HUES6 (cell line): ENCODE results near the gene KCNH5.
"Not testable (repeated sequence)": the region's sequence is repeated elsewhere in the genome, so short reads cannot be mapped to it uniquely, and the experiment has no call there.

ENCODE experiments used
- H3K27ac ChIP-seq: 2 replicates; pipeline ENCODE4 v1.7.0; 2013; ENCODE audit warnings: low read depth, mild to moderate bottlenecking, low read length, inconsistent platforms
- H3K27me3 ChIP-seq: 2 replicates; pipeline ENCODE4 v1.6.1; 2013; ENCODE audit warnings: low read length; ENCODE audit not compliant: control insufficient read depth, insufficient read depth
- H3K36me3 ChIP-seq: 2 replicates; pipeline ENCODE4 v1.6.1; 2013; ENCODE audit warnings: low read length; ENCODE audit not compliant: control insufficient read depth, insufficient read depth
- H3K4me1 ChIP-seq: 2 replicates; pipeline ENCODE4 v1.6.1; 2013; ENCODE audit warnings: low read length; ENCODE audit not compliant: control insufficient read depth, insufficient read depth
- H3K4me3 ChIP-seq: 2 replicates; pipeline ENCODE4 v1.5.1; 2013; ENCODE audit warnings: low read depth, low read length
- H3K9ac ChIP-seq: one replicate; pipeline ENCODE4 v1.6.1; 2013; ENCODE audit warnings: mild to moderate bottlenecking, low read length
- H3K9me3 ChIP-seq: 2 replicates; pipeline ENCODE4 v1.6.1; 2013; ENCODE audit warnings: low read depth, low read length; ENCODE audit not compliant: control insufficient read depth, insufficient read depth

The KCNH5 gene

DNA sequence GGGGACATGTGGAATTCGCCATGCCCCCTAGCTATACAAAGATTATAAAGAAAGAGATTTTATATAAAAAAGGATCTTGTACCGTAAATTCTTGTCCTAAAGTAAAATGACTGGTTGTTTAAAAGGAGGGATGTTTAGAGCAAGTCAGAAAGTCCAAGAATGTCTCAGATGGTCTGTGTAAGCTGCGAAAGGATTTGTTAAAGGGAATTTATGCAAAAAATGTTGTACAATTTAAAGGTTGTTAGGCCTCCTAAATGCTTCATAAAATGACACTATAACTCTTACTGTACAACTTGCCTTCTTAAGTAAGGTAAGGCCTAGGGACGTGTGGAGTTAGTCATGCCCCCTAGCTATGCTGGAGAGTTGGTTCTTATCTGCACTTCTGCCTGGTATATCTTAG, 237.6 kb downstream of the KCNH5 start:
- H3K4me1 ChIP-seq: no peaks in the 10 kb centered on the region
- no peaks in the 10 kb centered on the region for H3K27me3 ChIP-seq
- H3K27ac ChIP-seq: no peak overlapping the region
- no peak overlapping the region for H3K4me3 ChIP-seq
- no peak overlapping the region for H3K9ac ChIP-seq
- H3K9me3 ChIP-seq: peaks cover 30% of the 10 kb centered on the region
- no peaks in the 10 kb centered on the region for H3K36me3 ChIP-seq

GRCh38 chr14:62800577-62800976, 244.7 kb downstream of the KCNH5 start:
- H3K4me1 ChIP-seq: no peaks in the 10 kb centered on the region
- H3K9ac ChIP-seq: no peak overlapping the region
- H3K9me3 ChIP-seq: no peaks in the 10 kb centered on the region
- no peak overlapping the region for H3K27ac ChIP-seq
- H3K27me3 ChIP-seq: no peaks in the 10 kb centered on the region
- H3K36me3 ChIP-seq: no peaks in the 10 kb centered on the region
- H3K4me3 ChIP-seq: no peak overlapping the region

DNA sequence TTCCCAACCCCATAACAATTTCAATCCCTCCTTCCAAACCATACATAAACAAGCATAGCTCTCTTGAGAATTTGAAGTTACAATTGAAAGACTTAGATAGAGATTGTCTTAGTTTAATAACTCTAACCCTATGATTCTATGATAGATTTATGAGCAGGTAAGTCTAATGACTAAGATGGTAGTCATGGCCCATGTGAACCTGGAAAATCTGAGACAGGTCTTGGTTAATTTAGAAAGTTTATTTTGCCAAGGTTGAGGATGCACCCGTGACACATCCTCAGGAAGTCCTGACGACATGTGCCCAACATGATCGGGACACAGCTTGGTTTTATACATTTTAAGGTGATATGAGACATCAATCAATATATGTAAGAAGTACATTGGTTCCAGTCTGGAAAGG, 248.8 kb downstream of the KCNH5 start:
- Histone ChIP-seq H3K27ac (no peak overlapping the region), H3K36me3 (no peaks in the 10 kb centered on the region), H3K9me3 (no peaks in the 10 kb centered on the region), H3K4me1 (no peaks in the 10 kb centered on the region), H3K9ac (no peak overlapping the region), H3K4me3 (no peak overlapping the region), H3K27me3 (no peaks in the 10 kb centered on the region)

DNA sequence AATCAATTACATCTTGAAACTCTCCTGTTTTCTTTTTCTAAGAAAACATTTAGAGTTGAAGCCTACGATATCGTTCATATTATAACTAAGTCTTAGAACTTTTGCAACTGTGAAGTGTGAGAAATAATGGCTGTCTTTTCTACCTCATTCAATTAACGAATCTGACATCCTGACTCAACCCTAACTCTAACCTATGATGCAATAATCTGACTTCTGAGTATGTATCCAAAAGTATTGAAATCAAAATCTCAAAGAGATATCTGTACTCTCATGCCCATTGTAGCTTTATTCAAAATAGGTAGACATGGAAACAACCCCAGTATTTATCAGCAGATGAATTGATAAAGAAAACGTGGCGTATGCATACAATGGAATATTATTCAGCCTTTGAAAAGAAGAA, 252.7 kb downstream of the KCNH5 start:
- no peak overlapping the region for H3K27ac ChIP-seq
- H3K36me3 ChIP-seq: no peaks in the 10 kb centered on the region
- no peaks in the 10 kb centered on the region for H3K4me1 ChIP-seq
- H3K4me3 ChIP-seq: no peak overlapping the region
- H3K9ac ChIP-seq: no peak overlapping the region
- no peaks in the 10 kb centered on the region for H3K27me3 ChIP-seq
- peaks cover 12% of the 10 kb centered on the region; the same call in 1 of the 2 replicates for H3K9me3 ChIP-seq

DNA sequence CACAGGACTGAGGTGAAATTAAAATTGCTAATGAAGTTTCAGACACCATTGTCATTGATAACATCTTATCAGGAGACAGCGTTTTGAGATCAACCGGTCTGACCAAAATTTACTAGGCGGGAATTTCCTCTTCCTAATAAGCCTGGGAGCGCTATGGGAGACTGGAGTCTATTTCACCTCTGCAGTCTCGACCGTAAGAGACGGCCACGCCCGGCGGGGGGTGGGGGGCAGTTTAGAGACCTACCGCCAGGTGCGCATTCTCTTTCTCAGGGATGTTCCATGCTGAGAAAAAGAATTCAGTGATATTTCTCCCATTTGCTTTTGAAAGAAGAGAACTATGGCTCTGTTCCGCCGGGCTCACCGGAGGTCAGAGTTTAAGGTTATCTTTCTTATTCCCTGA, 263.9 kb downstream of the KCNH5 start:
- H3K4me3 ChIP-seq, H3K27ac ChIP-seq, H3K27me3 ChIP-seq, H3K4me1 ChIP-seq, H3K36me3 ChIP-seq, H3K9ac ChIP-seq: not testable (repeated sequence)
- peaks cover 16% of the 10 kb centered on the region; the same call in 1 of the 2 replicates for H3K9me3 ChIP-seq

GRCh38 chr14:62778852-62779251, 266.4 kb downstream of the KCNH5 start:
- Histone ChIP-seq H3K9ac (no peak overlapping the region), H3K27ac (no peak overlapping the region), H3K4me1 (no peaks in the 10 kb centered on the region; the same call in 1 of the 2 replicates)

DNA sequence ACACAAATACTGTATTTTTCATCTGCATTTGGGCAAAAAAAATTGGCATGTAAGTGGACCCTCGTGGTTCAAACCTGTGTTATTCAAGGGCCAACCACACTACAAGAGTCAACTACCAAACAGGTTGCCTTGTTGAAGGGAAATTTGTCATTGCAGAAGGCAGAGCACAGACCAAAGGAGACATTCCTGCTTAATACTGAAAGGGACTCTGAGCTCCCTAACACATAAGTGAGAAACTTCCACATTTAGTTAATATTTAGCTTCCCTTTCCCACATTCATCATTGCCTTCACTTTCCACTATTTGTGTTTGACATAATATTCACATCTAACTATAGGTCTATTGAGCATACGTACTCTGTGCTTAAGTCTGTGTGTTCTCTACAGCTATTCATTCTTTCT, 266.9 kb downstream of the KCNH5 start:
- no peak overlapping the region for H3K9ac ChIP-seq
- no peaks in the 10 kb centered on the region; the same call in 1 of the 2 replicates for H3K27me3 ChIP-seq
- no peak overlapping the region for H3K4me3 ChIP-seq
- no peak overlapping the region for H3K27ac ChIP-seq
- H3K9me3 ChIP-seq: peaks cover 14% of the 10 kb centered on the region; the same call in 1 of the 2 replicates
- no peaks in the 10 kb centered on the region for H3K36me3 ChIP-seq
- H3K4me1 ChIP-seq: no peaks in the 10 kb centered on the region; the same call in 1 of the 2 replicates

More at GRCh38 chr14:62778852-62779251, 266.4 kb downstream of the KCNH5 start:
- no peaks in the 10 kb centered on the region; the same call in 1 of the 2 replicates for H3K27me3 ChIP-seq
- H3K36me3 ChIP-seq: no peaks in the 10 kb centered on the region
- H3K4me3 ChIP-seq: no peak overlapping the region
- H3K9me3 ChIP-seq: peaks cover 16% of the 10 kb centered on the region; the same call in 1 of the 2 replicates

DNA sequence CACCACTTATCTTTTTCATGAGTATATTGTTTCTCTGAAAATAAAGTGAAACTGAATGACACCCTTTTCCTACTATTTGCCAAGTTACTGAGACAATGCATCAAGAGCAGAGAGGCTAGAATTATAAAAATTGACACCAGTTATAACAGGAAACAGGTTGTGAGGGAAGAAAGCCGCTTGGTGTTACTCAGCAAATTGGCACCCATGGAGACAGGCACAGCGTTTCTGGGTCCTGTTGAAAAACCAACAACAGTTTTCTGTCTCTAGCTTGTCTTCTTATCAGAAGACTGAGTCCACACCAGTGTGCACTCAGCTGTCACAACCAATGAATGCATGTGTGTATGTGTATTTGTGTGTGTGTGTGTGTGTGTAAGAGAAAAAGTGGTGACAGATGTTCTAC, 267.7 kb downstream of the KCNH5 start:
- H3K4me1 ChIP-seq: no peaks in the 10 kb centered on the region; the same call in 1 of the 2 replicates
- H3K9ac ChIP-seq: no peak overlapping the region
- peaks cover 10% of the 10 kb centered on the region; the same call in 1 of the 2 replicates for H3K9me3 ChIP-seq
- no peaks in the 10 kb centered on the region; the same call in 1 of the 2 replicates for H3K27me3 ChIP-seq
- no peak overlapping the region for H3K4me3 ChIP-seq
- H3K27ac ChIP-seq: no peak overlapping the region
- H3K36me3 ChIP-seq: no peaks in the 10 kb centered on the region

DNA sequence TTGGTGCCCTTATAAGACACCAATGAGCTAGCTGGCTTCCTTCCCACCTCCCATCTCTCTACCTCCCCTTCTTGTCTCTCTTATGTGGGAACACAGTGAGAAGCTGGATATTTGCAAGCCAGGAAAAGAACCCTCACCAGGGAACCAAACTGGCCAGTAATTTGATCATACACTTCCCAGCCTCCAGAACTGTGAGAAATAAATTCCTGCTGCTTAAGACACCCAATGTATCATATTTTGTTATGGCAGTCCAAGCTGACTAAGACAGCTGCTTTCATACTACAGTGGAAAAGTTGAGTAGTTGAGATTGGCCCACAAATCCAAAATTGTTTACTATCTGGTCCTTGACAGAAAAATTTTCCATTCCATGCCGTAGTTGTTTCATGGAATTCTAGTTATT, 269.0 kb downstream of the KCNH5 start:
- H3K27ac ChIP-seq: no peak overlapping the region
- H3K27me3 ChIP-seq: no peaks in the 10 kb centered on the region; the same call in 1 of the 2 replicates
- H3K4me1 ChIP-seq: no peaks in the 10 kb centered on the region
- H3K36me3 ChIP-seq: no peaks in the 10 kb centered on the region
- no peak overlapping the region for H3K4me3 ChIP-seq
- H3K9ac ChIP-seq: no peak overlapping the region
- H3K9me3 ChIP-seq: peaks cover 7% of the 10 kb centered on the region; the same call in 1 of the 2 replicates

GRCh38 chr14:62768753-62769152, 276.5 kb downstream of the KCNH5 start:
- H3K9me3 ChIP-seq: no peaks in the 10 kb centered on the region
- no peak overlapping the region for H3K9ac ChIP-seq
- H3K4me1 ChIP-seq: no peaks in the 10 kb centered on the region
- no peaks in the 10 kb centered on the region for H3K36me3 ChIP-seq
- H3K27me3 ChIP-seq: no peaks in the 10 kb centered on the region
- no peak overlapping the region for H3K27ac ChIP-seq
- H3K4me3 ChIP-seq: no peak overlapping the region

DNA sequence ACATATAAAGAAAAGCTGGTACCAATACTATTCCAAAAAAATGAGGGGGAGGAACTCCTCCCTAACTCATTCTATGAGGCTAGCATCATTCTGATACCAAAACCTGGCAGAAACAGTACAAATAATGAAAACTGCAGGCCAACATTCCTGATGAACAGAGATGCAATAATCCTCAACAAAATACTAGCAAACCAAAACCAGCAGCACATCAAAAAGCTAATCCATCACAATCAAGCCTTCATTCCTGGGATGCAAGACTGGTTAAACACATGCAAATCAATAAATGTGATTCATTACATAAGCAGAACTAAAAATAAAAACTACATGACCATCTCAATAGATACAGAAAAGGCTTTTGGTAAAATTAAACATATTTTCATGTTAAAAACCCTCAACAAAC, 281.3 kb downstream of the KCNH5 start:
- Histone ChIP-seq H3K27me3 (no peaks in the 10 kb centered on the region), H3K36me3 (no peaks in the 10 kb centered on the region), H3K9ac (no peak overlapping the region)

More for the DNA sequence above, 281.3 kb downstream of the KCNH5 start:
- H3K27ac ChIP-seq: no peak overlapping the region
- peaks cover 2% of the 10 kb centered on the region; the same call in 1 of the 2 replicates for H3K4me1 ChIP-seq
- 0 out of 2 replicates have a peak, but pooled peaks cover 3% of the 10 kb centered on the region for H3K9me3 ChIP-seq
- no peak overlapping the region for H3K4me3 ChIP-seq
